K562 (cell line): ENCODE measurements around the gene POLR3A. TPM values are rescaled to one million over a fixed set of nuclear protein-coding genes. Genes with fewer than 3 reads are reported as not detected.

Source experiments
- ATAC-seq: fragments of 200-7000 bp; cut with Tn5 transposase; 3 replicates; pipeline ENCODE4 v1.9.1; 2020; ENCODE audit warnings: moderate library complexity
- BruUV-seq: library from RNA; stranded (reverse); fragments of 400-500 nt; replicated peaks from 2 replicates; lab custom pipeline; 2021; lab: Mats Ljungman, UMichigan
- CTCF ChIA-PET: fragments of 300-600 bp; formaldehyde crosslinking; extraction: SDS; loops from one replicate; lab custom pipeline; 2021; ENCODE audit warnings: low intra/inter-chr PET ratio; lab: Yijun Ruan, JAX
- POLR2A ChIA-PET: fragments of 300-600, 350-650 bp; sonication (Branson Sonifier 250); formaldehyde crosslinking; extraction: SDS; loops from one replicate; lab custom pipeline; 2021; ENCODE audit warnings: antibody characterized with exemption, inconsistent platforms; lab: Yijun Ruan, JAX
- DNase-seq, 4 experiments: peaks; one replicate each; pipeline versions ENCODE4 v3.0.0 to v3.0.0-alpha.2; 2011 to 2018; ENCODE audit warnings: low spot score in 3 of 4, mixed read lengths in 3 of 4; ENCODE audit errors: extremely low read depth in 1 of 4
- FAIRE-seq: peaks from 2 replicates; lab custom pipeline; 2011; peaks lifted over from hg19 to GRCh38; lab: Jason Lieb, UNC
- H2AFZ ChIP-seq: 2 replicates; pipeline ENCODE4 v1.6.0; 2011; ENCODE audit warnings: low read depth, low read length, control low read depth, inconsistent platforms
- H3K27ac ChIP-seq: fragments of 200-600 bp; 3 replicates; pipeline ENCODE4 v1.8.0; 2011; ENCODE audit warnings: low read depth, mild to moderate bottlenecking, control low read depth, inconsistent platforms, low read length, moderate library complexity, mixed read lengths; ENCODE audit errors: extremely low read depth
- H3K27me3 ChIP-seq, 2 experiments: fragments of 300-600 bp in 1 of 2; 2 replicates in 1 of 2; 3 replicates in 1 of 2; pipeline versions ENCODE4 v1.6.0 to v1.8.0; 2011; ENCODE audit warnings: inconsistent platforms in 2 of 2, low read length in 2 of 2, mild to moderate bottlenecking in 1 of 2, mixed read lengths in 1 of 2, moderate library complexity in 1 of 2; ENCODE audit not compliant: control insufficient read depth in 2 of 2, insufficient read depth in 2 of 2
- H3K36me3 ChIP-seq: fragments of 300-600 bp; 3 replicates; pipeline ENCODE4 v1.8.0; 2011; ENCODE audit warnings: mild to moderate bottlenecking, low read length, inconsistent platforms; ENCODE audit not compliant: control insufficient read depth, insufficient read depth
- H3K4me1 ChIP-seq, 2 experiments: fragments of 200-600 bp in 1 of 2; replicated peaks in 1 of 2; 2 replicates in 1 of 2; 3 replicates in 1 of 2; pipeline versions ENCODE4 v1.5.1 to v1.8.0; 2011; ENCODE audit warnings: inconsistent platforms in 2 of 2, low read length in 2 of 2, mild to moderate bottlenecking in 1 of 2, mixed read lengths in 1 of 2, moderate library complexity in 1 of 2; ENCODE audit not compliant: control insufficient read depth in 2 of 2, insufficient read depth in 2 of 2
- H3K4me2 ChIP-seq: 2 replicates; pipeline ENCODE4 v1.6.1; 2011; ENCODE audit warnings: low read length, control low read depth, inconsistent platforms, mixed read lengths; ENCODE audit not compliant: insufficient read depth
- H3K4me3 ChIP-seq: fragments of 200-600 bp; sonication (generic), shearing (Covaris generic); 2 replicates; pipeline ENCODE4 v1.5.1; 2016; ENCODE audit warnings: control low read depth, inconsistent platforms
- H3K79me2 ChIP-seq: fragments of 200-600 bp; 3 replicates; pipeline ENCODE4 v1.8.0; 2011; ENCODE audit warnings: low read length, inconsistent platforms; ENCODE audit not compliant: control insufficient read depth, insufficient read depth
- H3K9ac ChIP-seq, 2 experiments: 2 replicates each; pipeline versions ENCODE4 v1.6.0 to v1.6.1; 2011; ENCODE audit warnings: low read depth in 2 of 2, low read length in 2 of 2, control low read depth in 1 of 2, inconsistent platforms in 1 of 2, mild to moderate bottlenecking in 1 of 2, mixed read lengths in 1 of 2; ENCODE audit not compliant: insufficient read depth in 1 of 2
- H3K9me1 ChIP-seq: one replicate; pipeline ENCODE4 v1.6.0; 2011; ENCODE audit warnings: inconsistent platforms, mild to moderate bottlenecking, low read length, moderate library complexity; ENCODE audit not compliant: control insufficient read depth, insufficient read depth
- H3K9me3 ChIP-seq: replicated peaks from 2 replicates; pipeline ENCODE4 v1.5.1; 2011; ENCODE audit warnings: low read depth, low read length, inconsistent platforms; ENCODE audit not compliant: control insufficient read depth, insufficient read depth
- H4K20me1 ChIP-seq: replicated peaks from 2 replicates; pipeline ENCODE4 v1.6.1; 2011; ENCODE audit warnings: low read length, inconsistent platforms, mixed read lengths; ENCODE audit not compliant: control insufficient read depth, insufficient read depth
- ARNT ChIP-seq, 2 experiments: fragments of 450-650 bp; IDR thresholded peaks; 2 replicates each; pipeline ENCODE4 v1.6.1; 2016; ENCODE audit warnings: mild to moderate bottlenecking in 1 of 2
- CXXC5 ChIP-seq: fragments of 250-450 bp; sonication (Bioruptor Pico); IDR thresholded peaks from 2 replicates; pipeline ENCODE4 v1.8.0; 2022; ENCODE audit warnings: inconsistent platforms, mild to moderate bottlenecking, moderate library complexity
- EWSR1 ChIP-seq: fragments of 450-650 bp; IDR thresholded peaks from 2 replicates; pipeline ENCODE4 v1.6.1; 2018; ENCODE audit warnings: borderline replicate concordance, mild to moderate bottlenecking, low read depth, moderate library complexity; ENCODE audit not compliant: partially characterized antibody
- LEF1 ChIP-seq: fragments of 450-650 bp; IDR thresholded peaks from 2 replicates; pipeline ENCODE4 v1.6.1; 2016; ENCODE audit warnings: mild to moderate bottlenecking
- MCM5 ChIP-seq: fragments of 450-650 bp; IDR thresholded peaks from 2 replicates; pipeline ENCODE4 v1.6.1; 2016; ENCODE audit warnings: low read depth
- MXD1 ChIP-seq: fragments of 250-450 bp; sonication (Bioruptor Pico); IDR thresholded peaks from 2 replicates; pipeline ENCODE4 v1.8.0; 2021; ENCODE audit warnings: borderline replicate concordance, mild to moderate bottlenecking, moderate library complexity; ENCODE audit not compliant: poor library complexity, severe bottlenecking
- NCOA1 ChIP-seq: fragments of 450-650 bp; IDR thresholded peaks from 2 replicates; pipeline ENCODE4 v1.6.1; 2016; ENCODE audit warnings: low read depth
- NFRKB ChIP-seq: fragments of 450-650 bp; IDR thresholded peaks from 2 replicates; pipeline ENCODE4 v1.6.1; 2016; ENCODE audit warnings: low read depth
- NR2F6 ChIP-seq: fragments of 450-650 bp; formaldehyde crosslinking; IDR thresholded peaks from 2 replicates; pipeline ENCODE4 v1.4.0; 2020; ENCODE audit warnings: mild to moderate bottlenecking
- PTRF ChIP-seq: fragments of 450-650 bp; IDR thresholded peaks from 2 replicates; pipeline ENCODE4 v1.6.1; 2016; ENCODE audit warnings: mild to moderate bottlenecking, missing genetic modification characterization, missing compliant biosample characterization
- STAT5B ChIP-seq: fragments of 250-450 bp; sonication (Bioruptor Pico); IDR thresholded peaks from 2 replicates; pipeline ENCODE4 v1.8.0; 2021; ENCODE audit warnings: mild to moderate bottlenecking, inconsistent platforms
- YY1 ChIP-seq, 3 experiments: IDR thresholded peaks; 2 replicates each; pipeline ENCODE4 v1.6.1; 2011; ENCODE audit warnings: low read length in 2 of 3, mild to moderate bottlenecking in 2 of 3, moderate library complexity in 2 of 3, borderline replicate concordance in 1 of 3, control low read depth in 1 of 3, low read depth in 1 of 3; ENCODE audit not compliant: insufficient read depth in 3 of 3, insufficient replicate concordance in 2 of 3, control insufficient read depth in 1 of 3, insufficient read length in 1 of 3; ENCODE audit errors: extremely low read depth in 1 of 3
- ZBTB7A ChIP-seq: IDR thresholded peaks from 2 replicates; pipeline ENCODE4 v1.6.1; 2011; ENCODE audit warnings: low read depth, mild to moderate bottlenecking, low read length, moderate library complexity, borderline replicate concordance; ENCODE audit not compliant: control insufficient read depth
- ZNF124 ChIP-seq: sonication (generic); formaldehyde crosslinking; IDR thresholded peaks from 2 replicates; pipeline ENCODE4 v1.8.1; 2022; ENCODE audit warnings: missing genetic modification reagents
- ZNF134 ChIP-seq: fragments of 250-450 bp; sonication (Bioruptor Pico); conservative IDR thresholded peaks from 2 replicates; pipeline ENCODE4 v1.4.0; 2020
- ZNF316 ChIP-seq: fragments of 450-650 bp; IDR thresholded peaks from 2 replicates; pipeline ENCODE4 v1.6.1; 2016
- ZNF655 ChIP-seq: fragments of 250-450 bp; sonication (Bioruptor Pico); IDR thresholded peaks from 2 replicates; pipeline ENCODE4 v1.5.0; 2021
- ZSCAN29 ChIP-seq: fragments of 450-650 bp; IDR thresholded peaks from 2 replicates; pipeline ENCODE4 v1.6.1; 2017
- ZZZ3 ChIP-seq: fragments of 450-650 bp; IDR thresholded peaks from 2 replicates; pipeline ENCODE4 v1.6.1; 2016; ENCODE audit warnings: antibody characterized with exemption, mild to moderate bottlenecking, moderate library complexity
- whole genome bisulfite sequencing: fragments of 100-300 bp; shearing (Covaris generic); methylation state at CpG from one replicate; pipeline ENCODE4 v1.1.6; 2016; ENCODE audit warnings: low coverage, mixed read lengths; ENCODE audit not compliant: insufficient coverage; ENCODE audit errors: missing lambda C conversion rate; 5-methylcytosine and 5-hydroxymethylcytosine counted together
- in situ Hi-C: fragments of 300-500 bp; cut with MboI; formaldehyde crosslinking; loops from 4 replicates; pipeline ENCODE4 v1.15.0; 2018; ENCODE audit warnings: inconsistent platforms, mixed read lengths
- intact Hi-C: fragments of 100-400 bp; cut with micrococcal nuclease; formaldehyde crosslinking; loops from 2 replicates; pipeline ENCODE4 v1.14.2; 2022
- polyA plus RNA-seq, 8 experiments: library from polyadenylated mRNA; depleted of rRNA in 4 of 8; stranded (reverse) in 5 of 8; unstranded in 3 of 8; fragments of >200 nt; fragmentation: Nextera tagmentation in 2 of 8; fragmentation: Illumina TruSeq in 1 of 8; extraction: Ambion mirVana in 2 of 8; extraction: Trizol in 1 of 8; gene quantifications; 2 replicates each; pipeline versions ENCODE4 v1.2.1 to v1.2.3, GENCODE V29; 2011 to 2014; ENCODE audit warnings: inconsistent platforms in 1 of 8, missing spikeins in 1 of 8
- total RNA-seq, 7 experiments: library from RNA; depleted of rRNA in 6 of 7; stranded (reverse); fragments of >200 nt in 6 of 7; fragmentation: Illumina TruSeq in 2 of 7; extraction: Trizol in 2 of 7; gene quantifications; 2 replicates each; pipeline versions ENCODE4 v1.2.1 to v1.2.3, GENCODE V29; 2011 to 2021; ENCODE audit warnings: low replicate concordance in 1 of 7

The POLR3A gene
- total and polyA plus RNA-seq, 9 of the 15 experiments (the other 6 are each of a cell fraction or from before 2014, with no cell fraction given), result 14.9 to 37.0 (median 26.7) TPM

- no peak for TF ChIP-seq NCOA1
Measured at GRCh38 chr10:78021201-78021600, 8.1 kb downstream of the POLR3A start (continued).

GRCh38 chr10:78019264-78019663 is 10.1 kb downstream of the POLR3A start:
- DNase-seq, result no peak
- no peaks in the 10 kb centered on the region for H3K27me3 ChIP-seq
- H3K79me2 ChIP-seq, result no peaks in the 10 kb centered on the region
- CTCF ChIA-PET, result no interaction called here
- no peak overlapping the region for H2AFZ ChIP-seq
- POLR2A ChIA-PET, result no interaction called here
- ATAC-seq, result no peak
- H3K27ac ChIP-seq, result no peak overlapping the region
- H4K20me1 ChIP-seq, result no peaks in the 10 kb centered on the region
- in situ Hi-C loops, result no loop called here
- intact Hi-C loops, result no loop called here
- no peaks in the 10 kb centered on the region for H3K9me3 ChIP-seq
- H3K9me1 ChIP-seq, result no peaks in the 10 kb centered on the region
- no peaks in the 10 kb centered on the region for H3K4me1 ChIP-seq
- no peak overlapping the region for H3K4me3 ChIP-seq
- 63% methylated on average over 3 of the region's 3 CpGs for WGBS
- TSS peak; percentile 13 for BruUV-seq
- H3K4me2 ChIP-seq, result no peak overlapping the region
- FAIRE-seq, result no peak
- no peak overlapping the region for H3K9ac ChIP-seq
- H3K36me3 ChIP-seq, result peaks cover 96% of the 10 kb centered on the region
- TF ChIP-seq LEF1, result no peak
- no peak for TF ChIP-seq ZNF655 (CRISPR knock-in tag)
- no peak for TF ChIP-seq CXXC5 (CRISPR knock-in tag)
- no peak for TF ChIP-seq PTRF (tag)
- no peak for TF ChIP-seq MCM5
- no peak for TF ChIP-seq YY1 (IDR thresholded peaks at IDR 0.05; ENCODE audit: borderline replicate concordance in 1 of 3, control insufficient read depth in 1 of 3, extremely low read depth in 1 of 3, insufficient read depth in 3 of 3, insufficient read length in 1 of 3, insufficient replicate concordance in 2 of 3, low read depth in 1 of 3, low read length in 2 of 3)
- no peak for TF ChIP-seq ZNF134 (CRISPR knock-in tag)
- TF ChIP-seq MXD1 (CRISPR knock-in tag), result no peak
- no peak for TF ChIP-seq ARNT (IDR thresholded peaks at IDR 0.05)
- no peak for TF ChIP-seq NR2F6
- no peak for TF ChIP-seq ZSCAN29
- no peak for TF ChIP-seq EWSR1
- TF ChIP-seq ZNF316, result no peak
- no peak for TF ChIP-seq NFRKB
- TF ChIP-seq STAT5B (CRISPR knock-in tag), result no peak
- TF ChIP-seq ZBTB7A, result no peak
- TF ChIP-seq ZZZ3, result no peak
- no peak for TF ChIP-seq ZNF124 (CRISPR knock-in tag)
- TF ChIP-seq, all 486 proteins: peak for 0
